Endothelial cell of umbilical vein (primary cell): ENCODE data around the gene RNF227. TPM values are rescaled to one million over a fixed set of nuclear protein-coding genes. Genes with fewer than 3 reads are reported as not detected.

Source experiments
- BruUV-seq: library from RNA; stranded (reverse); fragments of 400-500 nt; replicated peaks from 2 replicates; lab custom pipeline; 2021; lab: Mats Ljungman, UMichigan
- CTCF ChIA-PET: fragments of 300-600, 350-600 bp; sonication (Branson Sonifier 250); formaldehyde crosslinking; loops from one replicate; lab custom pipeline; 2021; ENCODE audit warnings: antibody characterized with exemption, inconsistent platforms; lab: Charles Lee
- POLR2A ChIA-PET: fragments of 300-600, 350-600 bp; sonication (Branson Sonifier 250); formaldehyde crosslinking; loops from one replicate; lab custom pipeline; 2021; ENCODE audit warnings: antibody characterized with exemption, inconsistent platforms; lab: Charles Lee
- DNase-seq: peaks from one replicate; pipeline ENCODE4 v3.0.0-alpha.2; 2011; ENCODE audit warnings: low read depth, low spot score
- FAIRE-seq: peaks from 2 replicates; lab custom pipeline; 2011; peaks lifted over from hg19 to GRCh38; lab: Jason Lieb, UNC
- H2AFZ ChIP-seq: 2 replicates; pipeline ENCODE4 v1.6.0; 2012; ENCODE audit warnings: low read depth, low read length, control low read depth, inconsistent platforms
- H3K27ac ChIP-seq: 2 replicates; pipeline ENCODE4 v1.5.1; 2011; ENCODE audit warnings: low read depth, mild to moderate bottlenecking, control low read depth, low read length, moderate library complexity; ENCODE audit not compliant: insufficient read depth
- H3K27me3 ChIP-seq, 2 experiments: 2 replicates each; pipeline versions ENCODE4 v1.6.0 to v1.6.1; 2011; ENCODE audit warnings: low read length in 2 of 2, mixed read lengths in 1 of 2; ENCODE audit not compliant: control insufficient read depth in 2 of 2, insufficient read depth in 2 of 2
- H3K36me3 ChIP-seq, 2 experiments: 2 replicates in 1 of 2; 3 replicates in 1 of 2; pipeline ENCODE4 v1.5.1; 2011; ENCODE audit warnings: low read length in 2 of 2, mild to moderate bottlenecking in 1 of 2, moderate library complexity in 1 of 2; ENCODE audit not compliant: control insufficient read depth in 2 of 2, insufficient read depth in 2 of 2; ENCODE audit errors: extremely low read depth in 1 of 2
- H3K4me1 ChIP-seq: 3 replicates; pipeline ENCODE4 v1.5.1; 2011; ENCODE audit warnings: mild to moderate bottlenecking, low read length; ENCODE audit not compliant: control insufficient read depth, insufficient read depth; ENCODE audit errors: extremely low read depth
- H3K4me2 ChIP-seq: 2 replicates; pipeline ENCODE4 v1.6.1; 2011; ENCODE audit warnings: low read length, control low read depth, mixed read lengths; ENCODE audit not compliant: insufficient read depth
- H3K4me3 ChIP-seq, 3 experiments: fragments of 200-600 bp in 1 of 3; sonication (generic), shearing (Covaris generic) in 1 of 3; replicated peaks in 1 of 3; 2 replicates each; pipeline ENCODE4 v1.5.1; 2011 to 2016; ENCODE audit warnings: control low read depth in 3 of 3, low read length in 3 of 3, mild to moderate bottlenecking in 2 of 3, inconsistent platforms in 1 of 3, low read depth in 1 of 3, moderate library complexity in 1 of 3; ENCODE audit not compliant: insufficient read depth in 1 of 3
- H3K79me2 ChIP-seq: 2 replicates; pipeline ENCODE4 v1.6.0; 2012; ENCODE audit warnings: low read length, inconsistent platforms; ENCODE audit not compliant: control insufficient read depth, insufficient read depth
- H3K9ac ChIP-seq: replicated peaks from 2 replicates; pipeline ENCODE3; 2011; ENCODE audit warnings: low read length, control low read depth; ENCODE audit not compliant: insufficient read depth; ENCODE audit errors: extremely low read depth
- H3K9me1 ChIP-seq: replicated peaks from 3 replicates; pipeline ENCODE4 v1.6.0; 2011; ENCODE audit warnings: mild to moderate bottlenecking, low read length; ENCODE audit not compliant: control insufficient read depth, insufficient read depth; ENCODE audit errors: extremely low read depth
- H3K9me3 ChIP-seq: replicated peaks from 2 replicates; pipeline ENCODE4 v1.5.1; 2012; ENCODE audit warnings: low read length, inconsistent platforms; ENCODE audit not compliant: control insufficient read depth, insufficient read depth
- H4K20me1 ChIP-seq: replicated peaks from 2 replicates; pipeline ENCODE3; 2011; ENCODE audit warnings: mild to moderate bottlenecking, low read length; ENCODE audit not compliant: control insufficient read depth, insufficient read depth; ENCODE audit errors: extremely low read depth
- FOS ChIP-seq: IDR thresholded peaks from 2 replicates; pipeline ENCODE4 v1.6.1; 2011; ENCODE audit warnings: mild to moderate bottlenecking, low read length, moderate library complexity, borderline replicate concordance; ENCODE audit not compliant: insufficient read depth
- JUN ChIP-seq: IDR thresholded peaks from 2 replicates; pipeline ENCODE4 v1.6.1; 2011; ENCODE audit warnings: borderline replicate concordance, low read depth; ENCODE audit not compliant: insufficient read length, insufficient read depth
- MAX ChIP-seq: IDR thresholded peaks from 2 replicates; pipeline ENCODE4 v1.6.1; 2011; ENCODE audit not compliant: insufficient read depth, insufficient read length
- MYC ChIP-seq: IDR thresholded peaks from one replicate; pipeline ENCODE4 v1.6.1; 2011; ENCODE audit warnings: mild to moderate bottlenecking, low read depth, low read length
- dilution Hi-C: fragments of 300-500 bp; cut with MboI; formaldehyde crosslinking; loops from one replicate; pipeline ENCODE4 v1.15.0; 2019; ENCODE audit warnings: low sequenced_read_pairs; ENCODE audit not compliant: extremely low pct_ligation_motif_present
- intact Hi-C: fragments of 100-400 bp; cut with micrococcal nuclease; formaldehyde crosslinking; loops from one replicate; pipeline ENCODE4 v1.10.0; 2022
- polyA plus RNA-seq, 4 experiments: library from polyadenylated mRNA; depleted of rRNA in 3 of 4; stranded (reverse) in 3 of 4; unstranded in 1 of 4; fragments of >200 nt; gene quantifications; 2 replicates each; pipeline versions ENCODE4 v1.2.1 to v1.2.3, GENCODE V29; 2011 to 2012; ENCODE audit warnings: missing spikeins in 1 of 4
- total RNA-seq: library from RNA; stranded (reverse); gene quantifications from 2 replicates; pipeline ENCODE4 v1.2.3, GENCODE V29; 2021
- TF ChIP-seq, protein P1 (sequence below), 2 donors: IDR thresholded peaks; 1 replicate in 1 of 2; 2 replicates in 1 of 2; pipeline ENCODE4 v1.5.1; 2011; ENCODE audit warnings: low read length in 2 of 2, mild to moderate bottlenecking in 2 of 2, moderate library complexity in 2 of 2, control low read depth in 1 of 2, inconsistent platforms in 1 of 2, low read depth in 1 of 2; ENCODE audit not compliant: insufficient read depth in 1 of 2; ENCODE audit errors: extremely low read depth in 1 of 2

The RNF227 gene
- total and polyA plus RNA-seq, 2 donors (not counting 3 experiments of a cell fraction or from before 2014, with no cell fraction given), result 0.58 to 0.76 TPM

DNA sequence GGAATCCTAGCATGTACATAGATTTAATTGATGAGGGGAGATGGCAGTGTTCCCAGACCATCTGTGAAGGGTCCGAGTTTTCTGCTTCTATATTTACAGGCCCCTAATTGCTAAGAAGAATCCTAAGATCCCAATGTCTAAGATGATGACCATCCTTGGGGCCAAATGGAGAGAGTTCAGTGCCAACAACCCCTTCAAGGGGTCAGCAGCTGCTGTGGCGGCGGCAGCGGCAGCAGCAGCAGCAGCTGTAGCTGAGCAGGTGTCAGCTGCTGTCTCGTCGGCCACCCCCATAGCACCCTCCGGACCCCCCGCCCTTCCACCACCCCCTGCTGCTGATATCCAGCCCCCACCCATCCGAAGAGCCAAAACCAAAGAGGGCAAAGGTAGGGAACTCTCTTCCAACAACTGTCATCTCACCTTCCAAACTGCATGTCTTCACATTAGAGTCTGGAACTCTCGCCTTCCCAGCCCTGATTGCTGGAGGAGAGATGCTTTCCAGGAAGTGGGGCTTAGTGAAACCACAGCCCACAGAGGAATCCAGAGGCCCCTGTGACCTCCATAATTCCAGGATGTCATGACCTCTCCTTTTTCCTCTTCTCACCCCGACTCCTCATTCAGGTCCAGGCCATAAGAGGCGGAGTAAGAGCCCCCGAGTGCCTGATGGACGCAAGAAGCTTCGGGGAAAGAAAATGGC lies 22.8 kb downstream of the RNF227 start:
- Histone ChIP-seq H3K9ac (no peak overlapping the region), H3K4me1 (peaks cover 16% of the 10 kb centered on the region), H3K4me2 (no peak overlapping the region), H3K9me1 (no peaks in the 10 kb centered on the region), H4K20me1 (no peaks in the 10 kb centered on the region), H3K27me3 (no peaks in the 10 kb centered on the region), H3K79me2 (peaks cover 16% of the 10 kb centered on the region), H3K36me3 (peaks cover 35 to 47% of the 10 kb centered on the region in 2 experiments), H3K4me3 (no peak overlapping the region), H3K9me3 (no peaks in the 10 kb centered on the region), H2AFZ (no peak overlapping the region), H3K27ac (no peak overlapping the region)
- ChIA-PET POLR2A (no interaction called here), CTCF (no interaction called here)
- no TSS peak for BruUV-seq
- FAIRE-seq (no peak), DNase-seq (no peak)
- TF ChIP-seq JUN, result no peak
- TF ChIP-seq, protein P1, sequence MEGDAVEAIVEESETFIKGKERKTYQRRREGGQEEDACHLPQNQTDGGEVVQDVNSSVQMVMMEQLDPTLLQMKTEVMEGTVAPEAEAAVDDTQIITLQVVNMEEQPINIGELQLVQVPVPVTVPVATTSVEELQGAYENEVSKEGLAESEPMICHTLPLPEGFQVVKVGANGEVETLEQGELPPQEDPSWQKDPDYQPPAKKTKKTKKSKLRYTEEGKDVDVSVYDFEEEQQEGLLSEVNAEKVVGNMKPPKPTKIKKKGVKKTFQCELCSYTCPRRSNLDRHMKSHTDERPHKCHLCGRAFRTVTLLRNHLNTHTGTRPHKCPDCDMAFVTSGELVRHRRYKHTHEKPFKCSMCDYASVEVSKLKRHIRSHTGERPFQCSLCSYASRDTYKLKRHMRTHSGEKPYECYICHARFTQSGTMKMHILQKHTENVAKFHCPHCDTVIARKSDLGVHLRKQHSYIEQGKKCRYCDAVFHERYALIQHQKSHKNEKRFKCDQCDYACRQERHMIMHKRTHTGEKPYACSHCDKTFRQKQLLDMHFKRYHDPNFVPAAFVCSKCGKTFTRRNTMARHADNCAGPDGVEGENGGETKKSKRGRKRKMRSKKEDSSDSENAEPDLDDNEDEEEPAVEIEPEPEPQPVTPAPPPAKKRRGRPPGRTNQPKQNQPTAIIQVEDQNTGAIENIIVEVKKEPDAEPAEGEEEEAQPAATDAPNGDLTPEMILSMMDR (IDR thresholded peaks at IDR 0.05; ENCODE audit: extremely low read depth in 1 of 2, insufficient read depth in 1 of 2, low read depth in 1 of 2, low read length in 2 of 2), result no peak
- no peak for TF ChIP-seq MYC
- no peak for TF ChIP-seq MAX
- TF ChIP-seq FOS, result no peak
- dilution Hi-C loops, result no loop called here
- intact Hi-C loops, result no loop called here
